ENCODE data around the gene TNRC6C.

TNRC6C gene

DNA sequence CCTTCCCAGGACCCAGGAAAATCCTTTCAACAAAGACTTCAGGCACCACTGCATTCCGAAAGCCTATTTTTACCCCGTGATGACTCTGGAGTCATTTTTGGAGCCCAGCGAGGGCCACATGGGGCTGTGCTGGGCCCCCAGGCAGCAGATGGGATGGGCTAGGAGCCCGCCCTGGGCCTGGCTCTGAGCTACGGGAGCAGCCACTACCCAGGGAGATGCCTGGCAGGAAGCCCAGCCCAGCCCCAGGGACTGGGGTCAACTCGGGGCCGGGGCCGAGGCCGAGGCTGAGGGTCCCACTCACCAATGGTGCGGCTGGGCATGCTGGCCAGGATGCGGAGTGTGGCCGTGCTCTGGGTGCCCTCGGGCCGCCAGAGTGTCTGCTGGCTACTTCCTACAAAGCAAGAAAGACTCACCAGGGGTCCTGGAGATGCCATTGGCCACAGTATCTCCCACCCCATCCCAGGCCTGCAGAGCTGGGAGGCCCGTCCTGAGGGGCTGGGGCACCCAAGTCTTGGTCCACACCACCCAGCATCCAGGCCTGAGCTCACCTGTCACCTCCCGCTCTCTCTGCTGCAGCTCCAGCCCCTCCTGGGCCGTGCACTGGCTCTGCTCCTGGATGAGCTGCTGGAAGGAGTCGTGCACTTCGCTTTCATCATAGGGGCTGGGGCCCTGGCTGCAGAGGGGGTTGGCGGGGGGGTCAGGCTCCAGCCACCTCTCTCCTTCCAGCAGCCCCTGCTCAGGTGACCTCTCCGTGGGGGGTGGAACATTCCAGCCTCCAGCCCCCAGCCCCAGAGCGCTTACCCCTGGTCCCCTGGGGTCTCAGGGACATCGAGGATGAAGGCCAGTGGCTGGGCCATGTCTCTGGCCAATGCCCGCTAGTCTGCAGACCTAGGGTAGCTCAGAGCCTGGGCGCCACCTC, 167.7 kb downstream of the TNRC6C start:
- DNase-seq (ENCODE audit: low spot score): no peak

DNA sequence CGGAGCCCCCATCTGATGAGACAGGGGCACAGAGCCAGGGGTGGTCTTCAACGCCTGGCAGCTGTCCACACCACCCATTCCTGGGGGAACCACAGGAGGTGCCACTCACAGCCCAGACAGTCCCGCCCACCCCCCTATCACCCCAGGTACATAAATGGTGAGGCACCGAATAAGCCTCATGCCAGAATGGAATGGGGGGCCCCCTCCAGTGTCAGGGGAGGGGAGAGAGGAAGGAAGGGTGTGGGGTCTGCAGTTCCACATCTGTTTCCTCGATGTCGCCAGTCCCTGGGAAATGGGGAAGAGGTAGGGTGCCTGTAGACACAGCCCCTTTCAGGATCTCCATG, 168.4 kb downstream of the TNRC6C start:
- no peak for DNase-seq (ENCODE audit: low spot score)

DNA sequence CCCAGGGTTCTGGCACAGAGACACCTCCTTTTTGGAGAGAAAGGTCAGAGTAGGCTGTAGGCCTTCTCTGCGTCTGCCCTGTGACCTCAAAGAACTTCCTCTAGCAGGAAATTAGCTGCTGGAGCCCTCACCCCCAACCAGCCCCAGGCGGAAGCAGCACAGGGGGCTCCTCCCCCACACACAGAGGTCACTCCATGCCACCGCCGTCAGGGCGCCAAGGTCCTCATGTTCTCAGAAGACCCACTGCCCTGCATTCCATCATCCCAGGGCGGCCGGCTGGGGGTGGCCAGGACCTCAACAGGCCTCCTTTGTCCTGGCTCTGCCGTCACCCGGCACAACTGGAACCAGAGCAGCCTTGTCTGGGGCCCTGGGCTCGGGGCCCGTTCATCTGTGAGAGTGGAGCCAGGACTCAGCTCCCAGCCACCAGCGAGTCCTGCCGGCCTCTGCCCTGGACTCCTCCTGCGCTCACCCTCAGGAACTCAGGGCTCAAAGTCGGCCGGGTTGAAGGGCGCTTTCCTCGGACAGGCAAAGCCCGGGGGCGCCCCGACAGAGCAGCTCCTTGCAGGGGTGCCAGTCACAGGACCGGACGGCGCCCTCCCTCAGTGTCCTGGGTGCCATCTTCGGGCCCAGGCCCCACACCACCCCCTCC, 168.9 kb downstream of the TNRC6C start:
- peak; percentile 92 for DNase-seq (ENCODE audit: low spot score)

DNA sequence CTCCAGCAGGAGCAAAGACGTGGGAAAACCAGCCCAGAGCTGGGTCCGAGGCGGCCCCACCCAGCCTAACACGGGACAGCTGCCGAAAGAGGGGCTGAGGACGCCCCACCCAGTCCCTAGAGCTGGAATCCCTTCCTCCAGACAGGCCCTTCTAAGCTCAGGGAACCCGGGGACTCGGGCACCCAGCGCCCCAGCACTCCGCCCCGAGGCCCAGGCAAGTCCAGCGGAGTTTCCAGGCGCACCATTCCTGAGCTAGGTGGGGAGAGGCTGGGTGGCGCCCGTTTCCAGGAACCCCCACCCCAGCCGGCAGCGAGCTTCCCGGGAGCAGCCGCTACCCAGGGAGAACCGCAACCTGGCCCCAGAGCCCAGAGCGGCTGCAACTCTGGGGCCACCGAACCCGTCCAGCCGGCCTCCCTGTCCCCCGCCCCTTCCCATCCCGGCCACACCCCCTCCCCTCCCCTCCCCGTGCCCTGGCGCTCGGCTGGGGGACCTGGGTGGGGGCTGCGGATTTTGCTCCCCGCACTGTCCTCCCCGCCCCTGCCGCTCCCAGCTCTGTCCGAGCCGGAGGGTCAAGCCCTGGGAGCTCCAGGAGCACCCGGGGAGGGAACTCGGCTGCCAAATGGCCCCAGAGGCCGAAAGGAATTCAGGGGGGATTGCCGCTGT, 169.5 kb downstream of the TNRC6C start:
- no peak for DNase-seq (ENCODE audit: low spot score)

DNA sequence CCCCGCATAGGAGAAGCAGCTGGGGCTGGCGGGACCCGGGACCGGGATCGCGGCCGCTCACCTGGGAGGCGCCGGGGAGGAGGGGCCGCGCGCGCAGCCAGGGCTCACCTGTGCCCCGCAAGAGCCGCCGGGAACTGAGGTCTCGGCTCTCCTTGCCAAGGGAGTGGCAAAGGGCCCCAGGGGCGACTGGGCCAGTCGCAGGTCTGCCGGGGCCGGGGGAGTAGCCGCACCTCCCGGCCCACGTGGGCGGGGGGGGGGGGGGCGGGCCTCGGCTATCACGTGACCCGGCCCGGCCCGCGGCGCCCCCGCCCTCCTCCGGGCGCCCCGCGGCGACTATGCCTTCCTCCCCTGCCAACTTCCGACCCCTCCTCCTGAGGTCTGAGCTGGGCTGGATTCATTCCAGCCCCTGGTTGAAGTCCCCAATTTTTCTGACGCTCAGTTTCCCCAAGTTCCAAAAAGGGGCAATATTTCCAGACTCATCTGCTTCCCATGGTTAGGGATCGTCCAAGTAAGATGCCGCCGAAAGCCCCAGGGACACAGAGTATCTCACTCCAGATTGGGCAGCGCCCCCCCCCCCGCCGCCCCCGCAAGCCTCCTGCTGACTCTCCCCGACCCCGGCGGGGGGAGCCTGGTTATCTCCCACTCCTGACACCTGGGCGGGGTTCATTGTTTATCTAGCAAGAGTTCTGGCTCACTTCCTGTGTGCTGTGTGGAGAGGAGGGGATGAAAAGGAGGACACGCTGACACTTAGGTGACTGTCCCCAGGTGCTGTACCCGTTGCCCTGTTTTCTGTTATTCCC, 170.2 kb downstream of the TNRC6C start, which contains the start of gene TMC6:
Gene TMC6 (minus strand): TSS at position 205 of the 800 bp plus-strand sequence. CDS start 1,923 bp downstream, outside the sequence.
- DNase-seq (ENCODE audit: low spot score): peak; percentile 62

DNA sequence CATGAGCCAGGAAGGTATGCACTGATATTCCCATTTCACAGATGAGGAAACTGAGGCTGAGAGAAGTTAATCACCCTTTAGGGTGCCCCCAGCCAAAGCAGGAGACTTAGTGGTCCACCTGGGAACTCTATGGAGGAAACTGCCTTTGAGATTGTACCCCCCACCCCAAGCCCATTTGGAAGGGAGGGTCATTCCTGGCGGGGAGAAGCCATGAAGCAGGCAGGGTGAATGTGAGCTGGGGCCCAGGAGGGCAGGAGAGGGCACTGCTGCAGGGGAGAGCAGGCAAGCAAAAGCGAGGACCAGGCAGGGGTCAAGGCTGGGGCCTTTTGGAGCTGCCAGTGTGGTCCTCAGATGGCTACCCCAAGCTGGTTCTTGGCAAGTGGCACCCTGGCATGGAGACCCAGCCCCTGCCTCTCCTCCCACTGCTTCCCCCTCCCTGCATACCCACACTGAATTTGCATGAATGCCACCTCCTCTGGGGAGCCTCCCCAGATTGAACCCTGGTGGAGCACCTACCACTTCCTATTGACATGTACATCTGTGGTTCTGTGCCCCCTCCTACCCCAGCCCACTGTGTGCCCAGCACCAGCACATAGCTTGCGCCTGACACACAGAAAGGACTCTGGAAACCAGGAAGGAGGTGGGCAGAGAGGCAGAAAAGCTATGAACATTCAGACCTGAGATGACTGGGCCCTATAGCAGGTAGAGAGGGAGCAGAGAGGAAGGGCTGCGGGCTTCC, 171.0 kb downstream of the TNRC6C start:
- DNase-seq (ENCODE audit: low spot score): no peak

DNA sequence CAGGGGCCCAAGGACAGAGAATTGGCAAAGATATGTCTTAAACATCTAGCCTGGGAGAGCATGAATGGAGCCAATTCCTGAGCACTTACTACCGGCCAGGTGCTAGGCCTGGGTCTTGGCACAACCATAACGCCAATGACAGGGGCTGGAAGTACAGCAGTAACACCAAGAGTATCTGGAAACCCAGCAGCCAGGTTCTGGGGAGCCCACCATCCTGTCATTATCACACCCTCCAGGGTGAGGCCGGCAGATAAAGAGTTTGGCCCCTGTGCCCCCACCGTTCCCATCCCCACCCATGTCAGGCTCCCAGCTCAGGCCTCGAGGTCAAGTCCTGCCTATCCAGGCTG, 171.6 kb downstream of the TNRC6C start:
- no peak for DNase-seq (ENCODE audit: low spot score)

DNA sequence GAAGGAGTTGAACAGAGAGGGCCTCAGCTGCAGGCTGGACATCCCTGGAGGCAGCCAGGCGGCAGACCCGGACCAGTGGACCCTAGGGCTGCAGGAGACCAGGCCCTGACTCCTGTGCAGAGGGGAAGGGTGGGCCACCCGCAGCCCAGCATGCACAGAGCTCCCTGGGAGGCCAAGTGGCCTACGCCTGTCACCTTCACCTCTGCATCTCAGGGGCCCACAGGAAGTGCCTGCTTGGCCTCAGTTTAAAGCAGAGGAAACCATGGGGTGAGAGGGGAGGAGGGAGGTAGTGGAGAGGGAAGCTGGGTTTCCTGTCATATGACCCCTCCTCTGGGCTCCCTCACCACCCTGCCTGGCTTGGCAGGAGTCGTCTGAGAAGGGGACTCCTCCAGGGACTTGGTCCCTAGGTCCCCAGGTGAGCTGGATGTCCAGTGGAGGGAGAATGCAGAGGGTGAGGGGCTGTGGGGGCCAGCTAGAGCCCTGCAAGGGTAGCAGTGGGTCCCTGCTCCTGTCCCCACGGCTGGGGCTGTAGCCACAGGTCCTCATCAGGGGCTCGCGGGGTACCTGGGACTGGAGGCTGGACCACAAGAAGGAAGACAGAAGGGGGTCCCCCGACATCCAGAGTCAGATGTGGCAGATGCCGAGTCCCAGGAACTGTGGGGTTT, 172.1 kb downstream of the TNRC6C start, which contains the start of gene TMC8:
Gene TMC8 (plus strand): TSS at position 335 of the 665 bp plus-strand sequence. CDS start 818 bp downstream, outside the sequence.
- DNase-seq (ENCODE audit: low spot score): peak; percentile 71

DNA sequence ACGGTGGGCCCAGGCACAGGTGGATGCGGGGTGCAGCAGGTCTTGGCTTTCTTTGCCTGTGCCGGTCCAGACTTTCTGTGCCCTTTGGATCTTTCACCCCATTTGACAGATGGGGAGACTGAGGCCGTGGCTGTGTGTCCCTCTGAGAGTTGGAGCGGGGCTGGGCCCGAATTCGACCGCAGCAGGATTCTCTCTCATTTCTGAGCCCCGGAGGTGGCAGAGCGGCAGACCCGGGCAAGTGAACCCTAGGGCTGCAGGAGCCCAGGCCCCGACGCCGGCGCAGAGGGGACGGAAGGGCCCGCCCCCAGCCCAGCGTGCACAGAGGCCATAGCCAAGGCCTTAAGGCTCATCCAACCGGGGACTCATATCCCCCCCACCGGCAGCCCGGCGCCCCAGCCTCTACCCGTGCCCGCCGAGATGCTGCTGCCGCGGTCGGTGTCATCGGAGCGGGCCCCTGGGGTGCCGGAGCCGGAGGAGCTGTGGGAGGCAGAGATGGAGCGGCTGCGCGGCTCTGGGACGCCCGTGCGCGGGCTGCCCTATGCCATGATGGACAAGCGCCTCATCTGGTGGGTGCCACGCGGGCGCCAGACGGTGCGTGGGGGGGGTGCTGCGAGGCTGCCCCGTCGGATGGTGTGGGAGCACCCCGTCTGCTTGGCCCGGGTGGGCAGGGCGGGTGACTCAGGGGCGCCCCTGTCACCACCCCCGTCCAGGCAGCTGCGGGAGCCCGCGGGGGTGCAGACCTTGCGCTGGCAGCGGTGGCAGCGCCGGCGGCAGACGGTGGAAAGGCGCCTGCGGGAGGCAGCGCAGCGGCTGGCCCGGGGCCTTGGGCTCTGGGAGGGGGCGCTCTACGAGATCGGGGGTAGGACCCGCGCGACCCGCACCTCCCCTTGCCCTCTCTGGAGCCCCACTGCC, 172.9 kb downstream of the TNRC6C start:
- DNase-seq (ENCODE audit: low spot score): peak; percentile 56

DNA sequence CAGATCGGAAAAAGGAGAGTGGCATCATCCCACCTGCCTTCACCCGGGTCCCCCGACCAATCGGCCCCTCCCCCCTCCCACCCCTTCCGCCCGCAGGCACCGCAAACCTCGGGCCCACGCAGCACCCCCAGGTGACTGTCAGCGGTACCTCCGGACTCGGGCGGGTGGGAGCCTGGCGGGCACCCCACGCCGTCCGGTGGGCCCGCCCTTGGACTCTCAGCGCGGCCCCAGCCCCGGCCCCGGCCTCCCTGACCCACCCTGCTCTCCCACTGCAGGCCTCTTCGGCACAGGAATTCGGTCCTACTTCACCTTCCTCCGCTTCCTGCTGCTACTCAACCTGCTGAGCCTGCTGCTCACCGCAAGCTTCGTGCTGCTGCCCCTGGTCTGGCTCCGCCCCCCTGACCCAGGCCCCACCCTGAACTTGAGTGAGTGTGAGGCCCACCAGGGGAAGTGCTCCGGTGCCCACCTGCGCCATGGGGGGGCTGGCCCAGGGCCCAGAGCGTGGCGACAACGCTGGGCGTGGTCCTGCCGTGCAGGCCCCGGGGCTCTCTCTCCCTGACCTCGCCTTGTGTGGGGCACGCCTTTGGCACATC, 173.7 kb downstream of the TNRC6C start:
- DNase-seq (ENCODE audit: low spot score): no peak

DNA sequence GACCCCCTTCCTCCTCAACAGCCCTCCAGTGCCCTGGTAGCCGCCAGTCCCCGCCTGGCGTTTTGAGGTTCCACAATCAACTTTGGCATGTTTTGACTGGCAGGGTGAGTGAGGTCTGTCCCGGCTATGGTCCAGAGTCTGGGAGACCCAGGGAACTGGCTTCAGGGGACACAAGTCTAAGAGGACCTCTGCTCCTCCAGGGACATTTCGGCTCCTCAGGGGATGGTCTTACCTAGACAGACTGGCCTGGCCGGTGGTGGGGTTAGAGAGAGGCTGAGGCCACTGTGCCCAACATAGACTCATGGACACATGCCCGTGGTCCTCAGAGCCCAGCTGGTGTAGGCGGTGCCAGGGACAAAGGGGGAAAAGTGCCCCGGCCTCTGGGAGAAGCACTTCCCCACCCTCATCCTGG, 174.3 kb downstream of the TNRC6C start:
- no peak for DNase-seq (ENCODE audit: low spot score)

DNA sequence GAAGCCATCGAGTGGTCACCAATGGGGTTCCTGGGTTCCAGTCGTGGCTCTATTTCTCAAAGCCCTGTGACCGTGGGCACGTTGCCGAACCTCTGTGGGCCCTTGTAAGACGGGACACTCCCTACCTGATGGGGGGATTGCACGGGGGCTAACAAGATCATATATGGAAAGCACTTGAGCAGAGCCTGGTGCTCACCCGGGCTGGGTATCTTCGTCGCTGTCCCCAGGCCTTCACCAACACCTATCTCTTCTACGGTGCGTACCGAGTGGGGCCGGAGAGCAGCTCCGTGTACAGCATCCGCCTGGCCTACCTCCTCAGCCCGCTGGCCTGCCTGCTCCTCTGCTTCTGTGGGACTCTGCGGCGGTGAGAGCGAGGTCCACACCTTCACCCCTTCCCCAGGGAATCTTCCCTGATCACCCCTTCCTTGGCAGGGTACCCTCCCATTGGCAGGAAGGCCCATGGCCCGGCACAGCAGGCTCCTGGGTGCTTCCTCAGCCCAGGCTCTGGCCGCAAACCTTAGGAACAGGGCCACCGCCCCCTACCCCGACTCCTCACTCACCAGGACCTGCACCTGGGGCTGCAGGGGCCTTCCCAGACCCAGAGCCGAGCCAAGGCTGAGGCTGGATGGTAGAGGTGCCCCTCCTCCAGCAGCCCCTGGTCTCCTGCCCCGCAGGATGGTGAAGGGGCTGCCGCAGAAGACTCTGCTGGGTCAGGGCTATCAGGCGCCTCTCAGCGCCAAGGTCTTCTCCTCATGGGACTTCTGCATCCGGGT, 174.9 kb downstream of the TNRC6C start:
- DNase-seq (ENCODE audit: low spot score): no peak

DNA sequence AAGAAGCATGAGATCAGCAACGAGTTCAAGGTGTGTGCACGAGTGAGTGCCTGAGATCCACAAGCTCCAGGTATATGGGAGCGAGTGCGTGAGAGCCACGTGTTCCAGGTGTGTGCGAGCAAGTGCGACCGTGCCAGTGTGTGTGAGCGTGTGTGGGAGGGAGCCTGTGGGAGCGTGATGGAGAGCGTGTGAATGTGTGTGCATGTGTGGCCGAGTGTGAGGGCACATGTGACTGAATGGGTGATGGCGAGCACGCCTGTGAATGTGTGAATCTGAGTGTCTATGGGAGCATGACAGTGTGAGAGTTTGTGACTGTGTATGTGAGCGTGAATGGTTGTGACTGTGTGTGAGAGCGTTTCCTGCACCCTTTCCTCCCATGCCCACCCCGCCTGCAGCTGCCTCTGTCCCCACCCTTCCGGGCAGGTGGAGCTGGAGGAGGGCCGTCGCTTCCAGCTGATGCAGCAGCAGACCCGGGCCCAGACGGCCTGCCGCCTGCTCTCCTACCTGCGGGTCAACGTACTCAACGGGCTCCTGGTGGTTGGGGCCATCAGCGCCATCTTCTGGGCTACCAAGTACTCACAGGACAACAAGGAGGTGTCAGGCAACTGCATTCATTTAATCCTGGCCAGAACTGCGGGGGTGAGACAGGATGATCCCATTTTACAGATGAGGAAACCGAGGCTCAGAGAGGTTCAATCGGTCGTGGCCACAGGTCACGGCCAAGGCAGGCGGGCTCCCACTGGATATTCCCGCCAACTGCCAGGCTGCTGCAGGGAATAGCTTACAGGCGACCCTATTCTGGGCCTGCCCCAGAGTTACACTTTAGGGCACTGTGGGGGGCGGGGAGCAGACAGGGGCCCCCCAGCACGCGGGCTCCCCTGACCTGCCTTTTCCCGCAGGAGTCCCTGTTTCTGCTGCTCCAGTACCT, 175.7 kb downstream of the TNRC6C start:
- peak; percentile 65 for DNase-seq (ENCODE audit: low spot score)

DNA sequence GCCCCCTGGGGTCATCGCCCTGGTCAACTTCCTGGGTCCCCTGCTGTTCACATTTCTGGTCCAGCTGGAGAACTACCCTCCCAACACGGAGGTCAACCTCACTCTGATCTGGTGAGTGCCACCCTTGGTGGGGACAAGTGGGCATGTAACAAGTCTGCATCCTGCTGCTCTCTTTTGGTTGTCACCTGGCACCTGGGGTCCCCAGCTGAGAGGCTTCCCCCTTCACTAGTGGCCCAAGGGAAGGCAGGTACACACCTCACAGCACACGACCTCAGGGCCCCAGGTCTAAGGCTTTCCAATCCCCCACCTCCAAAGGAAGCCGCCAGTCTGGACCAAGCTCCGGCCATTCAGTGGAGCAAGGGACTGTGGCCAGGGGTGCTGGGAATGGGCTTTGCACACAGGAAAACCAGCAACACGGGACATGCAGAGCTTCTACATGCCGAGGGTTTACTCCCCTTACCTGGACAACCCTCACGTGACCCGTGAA, 176.4 kb downstream of the TNRC6C start:
- DNase-seq (ENCODE audit: low spot score): no peak

DNA sequence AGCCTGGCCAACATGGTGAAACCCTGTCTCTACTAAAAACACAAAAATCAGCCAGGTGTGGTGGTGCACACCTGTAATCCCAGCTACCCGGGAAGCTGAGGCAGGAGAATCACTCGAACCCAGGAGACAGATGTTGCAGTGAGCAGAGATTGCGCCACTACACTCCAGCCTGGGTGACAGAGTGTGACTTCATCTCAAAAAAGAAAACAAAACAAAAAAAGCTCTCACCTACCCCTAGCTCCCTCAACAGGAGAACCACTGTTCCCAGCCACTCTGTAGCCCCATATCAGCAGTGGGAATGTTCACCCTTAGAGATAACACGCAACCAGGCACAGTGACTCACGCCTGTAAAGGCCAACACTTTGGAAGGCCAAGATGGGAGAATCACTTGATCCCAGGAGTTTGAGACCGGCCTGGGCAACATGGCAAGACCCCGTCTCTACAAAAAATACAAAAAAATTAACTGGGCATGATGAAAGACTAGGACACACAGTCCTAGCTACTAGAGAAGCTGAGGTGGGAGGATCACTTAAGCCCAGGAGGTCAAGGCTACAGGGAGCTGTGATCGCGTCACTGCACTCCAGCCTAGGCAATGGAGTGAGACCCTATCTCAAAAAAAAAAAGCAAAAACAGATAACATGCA, 177.5 kb downstream of the TNRC6C start:
- no peak for DNase-seq (ENCODE audit: low spot score)

DNA sequence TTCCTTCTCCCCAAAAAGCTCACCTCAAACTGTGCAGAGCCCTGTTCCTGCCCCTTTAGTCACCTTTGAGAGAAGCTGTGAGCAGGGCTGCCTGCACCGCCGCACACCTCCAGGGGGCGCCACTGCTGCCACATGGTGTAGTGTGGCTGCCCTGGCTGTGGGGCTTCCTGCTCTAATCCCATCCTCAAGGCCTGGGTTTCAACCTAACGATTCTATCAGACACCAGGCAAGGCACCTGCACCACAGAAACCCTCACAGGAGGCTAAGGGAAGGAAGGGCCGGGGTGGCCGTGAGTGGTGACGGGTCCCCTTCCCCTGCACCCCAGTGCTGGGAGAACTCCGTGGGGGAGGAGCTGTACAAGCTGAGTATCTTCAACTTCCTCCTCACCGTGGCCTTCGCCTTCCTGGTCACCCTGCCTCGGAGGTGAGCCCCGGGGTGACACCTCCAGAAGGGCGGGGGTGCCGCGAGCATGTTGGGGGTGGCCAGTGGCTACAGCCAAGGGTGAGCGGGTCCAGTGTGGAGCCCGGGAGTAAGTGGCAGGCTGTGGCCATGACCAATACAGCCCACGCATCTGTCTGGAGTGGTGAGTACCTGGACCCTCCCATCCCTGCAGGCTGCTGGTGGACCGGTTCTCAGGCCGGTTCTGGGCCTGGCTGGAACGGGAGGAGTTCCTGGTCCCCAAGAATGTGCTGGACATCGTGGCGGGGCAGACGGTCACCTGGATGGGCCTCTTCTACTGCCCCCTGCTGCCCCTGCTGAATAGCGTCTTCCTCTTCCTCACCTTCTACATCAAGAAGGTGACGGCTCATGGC, 179.1 kb downstream of the TNRC6C start:
- DNase-seq (ENCODE audit: low spot score): no peak
